Right ventricle myocardium inferior (tissue), 1 donor: Measurements from ENCODE around the gene CPB2. TPM values are rescaled to one million over a fixed set of nuclear protein-coding genes. Genes with fewer than 3 reads are reported as not detected.
A peak's percentile ranks its signal among the peaks of the same experiment; 100 is the strongest.

ENCODE experiments used
- ATAC-seq: fragments of 200-7000 bp; cut with Tn5 transposase; one replicate; pipeline ENCODE4 v1.9.1; 2020; ENCODE audit warnings: mild to moderate bottlenecking, moderate library complexity
- DNase-seq: peaks from one replicate; pipeline ENCODE4 v3.0.0; 2021; ENCODE audit errors: missing footprints
- intact Hi-C: fragments of 100-400 bp; cut with DNase I; formaldehyde crosslinking; loops from one replicate; pipeline ENCODE4 v1.11.0; 2022
- long read RNA-seq: library from polyadenylated mRNA; unstranded; transcript quantifications from one replicate; pipeline ENCODE4 v2.0.0, GENCODE V29; 2021
- total RNA-seq: library from RNA; stranded (reverse); fragmentation: NEBNext Ultra II Directional; extraction: Animal tissue kit (Norgen Biotek cat#: 25700); gene quantifications from one replicate; pipeline ENCODE4 v1.2.1, GENCODE V29; 2021
- donor health status: DM: no; HTN: yes; CAD: no; lungs with severe emphysema.

The CPB2 gene
- not detected for total RNA-seq
- long read RNA-seq = 0 reads

GRCh38 chr13:46104868-46105267, at the start of gene CPB2:
Gene CPB2, minus strand, starts transcription at chr13:46105033. Its CDS starts 24 bp downstream, at chr13:46105009.
- ATAC-seq (no peak), DNase-seq (no peak)
- intact Hi-C loops = no loop called here

DNA sequence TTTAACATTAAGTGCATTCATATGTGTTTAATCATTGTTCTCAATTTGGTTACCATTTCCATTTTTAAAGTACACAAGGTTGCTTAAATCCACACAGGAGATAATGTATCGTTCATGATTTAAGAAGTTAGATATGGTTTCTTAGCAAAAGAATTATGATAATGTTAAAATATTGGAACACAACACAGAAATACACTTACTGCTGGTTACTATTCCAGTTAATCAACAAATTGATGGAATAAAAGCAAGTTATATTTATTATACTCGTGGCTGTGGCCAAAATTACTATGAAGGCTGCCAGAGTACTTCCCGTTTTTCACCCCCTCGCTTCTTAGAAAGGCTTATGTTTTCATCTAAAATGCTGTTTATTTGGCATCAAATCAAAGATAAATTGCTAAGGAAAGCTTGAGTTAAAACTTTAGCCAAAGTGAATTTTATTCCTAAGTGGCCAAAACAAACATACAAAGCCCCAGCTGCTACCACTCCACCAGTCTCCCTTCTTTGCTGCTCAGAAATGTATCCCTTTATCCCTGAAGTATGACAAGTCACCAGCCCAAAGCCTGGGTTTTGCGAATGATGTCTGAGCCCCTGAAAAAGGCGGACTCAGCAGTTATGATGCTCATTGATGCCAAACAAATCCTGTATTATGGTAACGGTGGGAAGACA, 49.4 kb upstream of the CPB2 start:
- DNase-seq = no peak
- intact Hi-C loops = no loop called here
- ATAC-seq = peak; percentile 34

GRCh38 chr13:46152627-46153328, 47.9 kb upstream of the CPB2 start:
- ATAC-seq (no peak), DNase-seq (no peak)
- intact Hi-C loops = no loop called here

GRCh38 chr13:46150134-46150693, 45.4 kb upstream of the CPB2 start:
- intact Hi-C loops = no loop called here
- ATAC-seq (no peak), DNase-seq (no peak)

GRCh38 chr13:46149272-46150133, 44.7 kb upstream of the CPB2 start:
- no peak for ATAC-seq

GRCh38 chr13:46146898-46147297, 42.1 kb upstream of the CPB2 start:
- DNase-seq (no peak), ATAC-seq (no peak)
- intact Hi-C loops = no loop called here

More at GRCh38 chr13:46149272-46150133, 44.7 kb upstream of the CPB2 start:
- intact Hi-C loops = no loop called here
- DNase-seq = no peak

GRCh38 chr13:46145950-46146349, 41.1 kb upstream of the CPB2 start:
- DNase-seq (no peak), ATAC-seq (no peak)
- intact Hi-C loops = no loop called here

- DNase-seq (no peak), ATAC-seq (no peak)
- intact Hi-C loops = no loop called here
These were observed 40.3 kb upstream of the CPB2 start for GRCh38 chr13:46145135-46145534.

DNA sequence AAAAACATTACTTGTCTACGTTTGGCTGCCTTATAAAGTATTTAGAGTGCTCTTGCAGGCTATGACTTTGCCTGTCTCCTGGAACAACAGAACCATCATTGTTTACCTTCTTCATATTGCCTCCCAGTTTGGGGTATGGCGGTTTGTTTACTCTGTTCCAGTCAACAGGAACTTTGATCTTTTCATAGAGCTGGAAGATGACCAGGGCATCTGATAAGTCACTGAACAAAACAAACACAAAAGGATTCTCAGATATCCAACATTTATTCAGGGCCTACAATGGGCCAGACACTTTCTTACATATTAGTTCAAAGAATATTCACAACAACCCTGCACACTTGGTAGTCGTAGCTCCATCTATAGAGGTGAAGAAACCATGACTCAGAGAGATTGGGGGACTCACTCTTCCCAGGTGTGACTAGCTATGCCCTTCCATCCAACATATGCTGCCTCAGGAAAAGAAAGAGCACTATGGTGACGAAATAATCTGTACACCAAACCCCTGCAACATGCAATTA, 38.4 kb upstream of the CPB2 start:
- intact Hi-C loops = no loop called here

GRCh38 chr13:46142776-46143175, 37.9 kb upstream of the CPB2 start:
- ATAC-seq (no peak), DNase-seq (no peak)
- intact Hi-C loops = no loop called here

More for the DNA sequence above, 38.4 kb upstream of the CPB2 start:
- DNase-seq (no peak), ATAC-seq (no peak)

DNA sequence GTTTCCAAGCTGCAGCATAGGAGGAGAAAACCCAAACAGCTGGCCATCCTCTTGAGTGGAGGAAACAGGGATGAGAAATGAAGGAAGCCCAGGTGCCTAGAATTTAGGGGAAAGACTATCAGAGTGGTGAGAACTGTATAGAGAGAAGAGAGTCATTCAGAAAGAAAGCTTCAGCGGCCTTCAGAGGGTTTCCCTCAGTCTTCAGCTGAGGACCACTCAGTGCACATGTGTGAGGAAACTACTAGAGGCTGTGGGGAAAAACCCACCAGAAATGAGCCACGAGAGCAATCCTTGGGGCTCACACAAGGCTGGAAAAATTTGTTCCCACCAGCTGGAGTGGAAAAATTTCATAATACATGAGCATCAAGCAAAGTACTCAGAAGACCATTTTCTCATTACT, 35.2 kb upstream of the CPB2 start:
- ATAC-seq (no peak), DNase-seq (no peak)
- intact Hi-C loops = no loop called here

GRCh38 chr13:46137627-46138317, 32.9 kb upstream of the CPB2 start:
- intact Hi-C loops = no loop called here
- ATAC-seq (no peak), DNase-seq (no peak)

DNA sequence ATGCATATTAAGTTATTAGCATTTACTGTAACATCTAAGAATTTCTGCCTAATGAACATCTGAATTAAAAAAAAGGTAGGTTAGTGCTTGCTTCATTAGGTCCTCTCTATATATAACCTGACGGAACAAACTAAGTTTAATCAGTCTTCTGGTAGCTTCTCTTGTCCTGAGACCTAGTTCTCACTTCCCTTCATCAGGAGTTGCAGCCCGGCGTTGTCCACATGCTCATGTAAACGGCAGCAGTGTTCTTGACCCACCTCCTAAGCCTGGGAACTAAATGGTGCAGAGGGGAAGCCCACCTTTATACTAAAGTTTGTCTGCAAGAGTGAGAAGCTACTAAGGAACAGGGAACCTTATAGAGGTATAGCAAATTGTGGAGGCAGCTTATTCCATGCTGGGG, 31.9 kb upstream of the CPB2 start:
- ATAC-seq (no peak), DNase-seq (no peak)
- intact Hi-C loops = no loop called here

- intact Hi-C loops = no loop called here
- no peak for DNase-seq
- no peak for ATAC-seq
These were observed 30.2 kb upstream of the CPB2 start for GRCh38 chr13:46134961-46135522.

DNA sequence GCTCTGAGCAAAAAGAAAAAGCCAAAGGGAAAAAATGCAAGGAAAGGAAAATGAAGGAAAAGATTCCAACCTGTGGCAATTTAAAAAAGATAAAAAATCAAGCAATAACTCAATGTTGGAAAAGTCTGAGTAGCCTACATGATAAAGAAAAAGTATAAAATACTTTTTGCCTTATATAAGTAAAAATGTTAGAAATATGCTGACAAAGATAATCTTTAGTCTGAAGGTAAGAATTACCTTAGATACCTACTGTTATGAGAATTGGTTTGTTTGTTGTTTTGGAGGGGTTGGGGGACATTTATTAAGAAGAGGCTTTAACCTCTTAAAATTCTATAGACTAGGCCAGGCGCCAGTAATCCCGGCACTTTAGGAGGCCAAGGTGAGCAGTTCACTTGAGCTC, 29.7 kb upstream of the CPB2 start:
- intact Hi-C loops = no loop called here
- ATAC-seq (no peak), DNase-seq (no peak)

GRCh38 chr13:46132109-46132508, 27.3 kb upstream of the CPB2 start:
- DNase-seq = no peak
- no peak for ATAC-seq
- intact Hi-C loops = no loop called here

GRCh38 chr13:46131705-46132104, 26.9 kb upstream of the CPB2 start:
- intact Hi-C loops = no loop called here
- ATAC-seq (no peak), DNase-seq (no peak)

GRCh38 chr13:46129955-46130618, 25.3 kb upstream of the CPB2 start:
- intact Hi-C loops = no loop called here
- ATAC-seq (no peak), DNase-seq (no peak)
